Measurements from ENCODE around the gene LPO.

GRCh38 chr17:58301504-58302150 is 63.2 kb downstream of the LPO start:
- no peak for TF ChIP-seq CTCF (conservative IDR thresholded peaks at IDR 0.05 in 1 of 2, IDR thresholded peaks at IDR 0.05 in 1 of 2; ENCODE audit: extremely low read depth in 1 of 2, insufficient read depth in 1 of 2, low read depth in 1 of 2, low read length in 2 of 2)
- no peak for TF ChIP-seq EZH2 (IDR thresholded peaks at IDR 0.05; ENCODE audit: borderline replicate concordance, low read length)
